Activated CD4-positive, alpha-beta T cell treated with anti-CD3 and anti-CD28 coated beads for 36 hours (primary cell): ENCODE measurements around the gene F7. TPM values are rescaled to one million over a fixed set of nuclear protein-coding genes. Genes with fewer than 3 reads are reported as not detected.

ENCODE experiments used
- ATAC-seq: fragments of 200-7000 bp; cut with Tn5 transposase; one replicate; pipeline ENCODE4 v1.10.0; 2021; ENCODE audit warnings: mild to moderate bottlenecking, moderate library complexity
- CTCF ChIA-PET: fragments of 350-600 bp; sonication (Branson Sonifier 250); formaldehyde crosslinking; loops from one replicate; lab custom pipeline; 2021; ENCODE audit warnings: antibody characterized with exemption; lab: Charles Lee
- POLR2A ChIA-PET: fragments of 350-600 bp; sonication (Branson Sonifier 250); formaldehyde crosslinking; loops from one replicate; lab custom pipeline; 2021; ENCODE audit warnings: antibody characterized with exemption, inconsistent platforms; lab: Charles Lee
- DNase-seq: peaks from one replicate; pipeline ENCODE4 v3.0.0-alpha.2; 2020
- H3K27ac Mint-ChIP-seq: one replicate; pipeline ENCODE4 v1.8.0; 2021; ENCODE audit warnings: mixed read lengths
- H3K27me3 Mint-ChIP-seq: one replicate; pipeline ENCODE4 v1.8.0; 2021; ENCODE audit warnings: mixed read lengths
- H3K36me3 Mint-ChIP-seq: one replicate; pipeline ENCODE4 v1.8.0; 2021; ENCODE audit warnings: low read depth, mixed read lengths
- H3K4me1 Mint-ChIP-seq: one replicate; pipeline ENCODE4 v1.8.0; 2021; ENCODE audit warnings: mixed read lengths
- H3K4me3 Mint-ChIP-seq: one replicate; pipeline ENCODE4 v1.8.0; 2021; ENCODE audit warnings: mild to moderate bottlenecking, moderate library complexity, mixed read lengths
- H3K9me3 Mint-ChIP-seq: one replicate; pipeline ENCODE4 v1.8.0; 2021; ENCODE audit warnings: low read depth, mixed read lengths
- intact Hi-C, 2 experiments: fragments of 100-400 bp; cut with DNase I in 1 of 2; cut with micrococcal nuclease in 1 of 2; formaldehyde crosslinking; loops; one replicate each; pipeline versions ENCODE4 v1.14.2 to v1.15.1; 2022 to 2024; cut with DNase I, micrococcal nuclease
- total RNA-seq, 2 experiments: library from RNA; stranded (reverse); gene quantifications; one replicate each; pipeline ENCODE4 v1.2.3, GENCODE V29; 2021

Gene F7
- total RNA-seq, 2 experiments from 2014 or later, result 0.11 to 0.12 TPM

DNA sequence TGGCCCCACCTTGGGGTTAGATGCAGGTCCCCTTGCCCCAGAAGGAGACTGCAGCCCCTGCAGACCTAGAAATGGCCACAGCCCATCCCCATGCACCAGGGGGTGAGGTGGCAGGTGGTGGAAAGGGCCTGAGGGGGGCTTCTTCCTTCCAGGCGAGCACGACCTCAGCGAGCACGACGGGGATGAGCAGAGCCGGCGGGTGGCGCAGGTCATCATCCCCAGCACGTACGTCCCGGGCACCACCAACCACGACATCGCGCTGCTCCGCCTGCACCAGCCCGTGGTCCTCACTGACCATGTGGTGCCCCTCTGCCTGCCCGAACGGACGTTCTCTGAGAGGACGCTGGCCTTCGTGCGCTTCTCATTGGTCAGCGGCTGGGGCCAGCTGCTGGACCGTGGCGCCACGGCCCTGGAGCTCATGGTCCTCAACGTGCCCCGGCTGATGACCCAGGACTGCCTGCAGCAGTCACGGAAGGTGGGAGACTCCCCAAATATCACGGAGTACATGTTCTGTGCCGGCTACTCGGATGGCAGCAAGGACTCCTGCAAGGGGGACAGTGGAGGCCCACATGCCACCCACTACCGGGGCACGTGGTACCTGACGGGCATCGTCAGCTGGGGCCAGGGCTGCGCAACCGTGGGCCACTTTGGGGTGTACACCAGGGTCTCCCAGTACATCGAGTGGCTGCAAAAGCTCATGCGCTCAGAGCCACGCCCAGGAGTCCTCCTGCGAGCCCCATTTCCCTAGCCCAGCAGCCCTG, 12.8 kb downstream of the F7 start:
- H3K4me3 Mint-ChIP-seq, result no peak overlapping the region
- no peak overlapping the region for H3K27ac Mint-ChIP-seq
- CTCF ChIA-PET, result no interaction called here
- H3K9me3 Mint-ChIP-seq, result no peaks in the 10 kb centered on the region
- no peak for ATAC-seq
- POLR2A ChIA-PET, result no interaction called here
- no peaks in the 10 kb centered on the region for H3K36me3 Mint-ChIP-seq
- no peak for DNase-seq
- no peaks in the 10 kb centered on the region for H3K27me3 Mint-ChIP-seq
- intact Hi-C loops, result no loop called here
- no peaks in the 10 kb centered on the region for H3K4me1 Mint-ChIP-seq

DNA sequence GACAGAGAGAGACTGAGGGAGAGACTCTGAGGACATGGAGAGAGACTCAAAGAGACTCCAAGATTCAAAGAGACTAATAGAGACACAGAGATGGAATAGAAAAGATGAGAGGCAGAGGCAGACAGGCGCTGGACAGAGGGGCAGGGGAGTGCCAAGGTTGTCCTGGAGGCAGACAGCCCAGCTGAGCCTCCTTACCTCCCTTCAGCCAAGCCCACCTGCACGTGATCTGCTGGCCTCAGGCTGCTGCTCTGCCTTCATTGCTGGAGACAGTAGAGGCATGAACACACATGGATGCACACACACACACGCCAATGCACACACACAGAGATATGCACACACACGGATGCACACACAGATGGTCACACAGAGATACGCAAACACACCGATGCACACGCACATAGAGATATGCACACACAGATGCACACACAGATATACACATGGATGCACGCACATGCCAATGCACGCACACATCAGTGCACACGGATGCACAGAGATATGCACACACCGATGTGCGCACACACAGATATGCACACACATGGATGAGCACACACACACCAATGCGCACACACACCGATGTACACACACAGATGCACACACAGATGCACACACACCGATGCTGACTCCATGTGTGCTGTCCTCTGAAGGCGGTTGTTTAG, 13.7 kb downstream of the F7 start:
- ChIA-PET POLR2A (interaction anchor here (0.7 kb wide), 1 partner anchor 532 kb away, joined by 4 read pairs; no protein-coding TSS in a partner anchor), CTCF (no interaction called here)
- Mint-ChIP-seq H3K9me3 (no peaks in the 10 kb centered on the region), H3K36me3 (no peaks in the 10 kb centered on the region), H3K27ac (no peak overlapping the region), H3K4me1 (no peaks in the 10 kb centered on the region), H3K4me3 (no peak overlapping the region), H3K27me3 (no peaks in the 10 kb centered on the region)
- ATAC-seq, result no peak
- intact Hi-C loops, result no loop called here
- DNase-seq, result no peak

DNA sequence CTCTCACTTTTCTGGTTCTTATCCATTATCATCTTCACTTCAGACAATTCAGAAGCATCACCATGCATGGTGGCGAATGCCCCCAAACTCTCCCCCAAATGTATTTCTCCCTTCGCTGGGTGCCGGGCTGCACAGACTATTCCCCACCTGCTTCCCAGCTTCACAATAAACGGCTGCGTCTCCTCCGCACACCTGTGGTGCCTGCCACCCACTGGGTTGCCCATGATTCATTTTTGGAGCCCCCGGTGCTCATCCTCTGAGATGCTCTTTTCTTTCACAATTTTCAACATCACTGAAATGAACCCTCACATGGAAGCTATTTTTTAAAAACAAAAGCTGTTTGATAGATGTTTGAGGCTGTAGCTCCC, 14.2 kb downstream of the F7 start:
- Mint-ChIP-seq H3K4me1 (no peaks in the 10 kb centered on the region), H3K9me3 (no peaks in the 10 kb centered on the region), H3K36me3 (no peaks in the 10 kb centered on the region), H3K27ac (no peak overlapping the region), H3K27me3 (no peaks in the 10 kb centered on the region), H3K4me3 (no peak overlapping the region)
- no peak for DNase-seq
- no peak for ATAC-seq
- intact Hi-C loops, result no loop called here
- ChIA-PET POLR2A (interaction anchor here (0.7 kb wide), 1 partner anchor 532 kb away, joined by 4 read pairs; no protein-coding TSS in a partner anchor), CTCF (no interaction called here)

DNA sequence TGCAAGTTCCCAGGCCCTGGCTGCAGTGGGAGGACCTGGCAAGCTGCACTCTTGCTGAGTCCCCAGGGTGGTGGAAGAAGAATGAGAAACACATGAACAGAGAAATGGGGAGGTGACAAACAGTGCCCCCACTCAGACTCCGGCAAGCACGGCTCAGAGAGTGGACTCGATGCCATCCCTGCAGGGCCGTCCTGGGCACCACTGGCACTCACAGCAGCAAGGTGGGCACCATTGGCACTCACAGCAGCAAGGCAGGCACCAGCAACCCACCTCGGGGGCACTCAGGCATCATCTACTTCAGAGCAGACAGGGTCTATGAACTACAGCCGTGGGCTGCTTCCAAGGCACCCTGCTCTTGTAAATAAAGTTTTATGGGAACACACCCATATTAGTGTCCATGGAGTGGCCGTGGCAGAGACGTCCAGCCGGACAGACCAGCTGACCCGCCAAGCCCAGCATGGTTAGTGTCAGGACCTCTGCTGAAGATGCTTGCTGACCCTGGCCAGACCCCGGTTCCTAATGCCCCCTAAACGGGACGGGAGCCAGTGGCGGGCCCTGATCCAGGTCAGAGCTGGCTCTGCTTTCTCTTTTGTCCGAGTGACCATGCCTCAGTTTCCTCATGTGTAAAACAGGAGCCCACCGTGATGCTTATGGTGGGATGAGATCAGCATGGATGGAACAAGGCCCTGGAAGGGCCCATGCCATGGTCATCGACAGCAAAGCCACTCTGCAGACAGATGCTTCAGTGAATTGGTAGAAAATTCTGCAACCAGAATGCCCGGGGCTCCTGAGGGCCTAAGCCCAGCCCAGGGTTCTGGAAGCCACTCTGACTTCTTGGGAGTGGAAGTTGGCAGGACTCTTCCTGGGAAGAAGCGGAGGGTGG, 14.9 kb downstream of the F7 start:
- Mint-ChIP-seq H3K9me3 (no peaks in the 10 kb centered on the region), H3K36me3 (no peaks in the 10 kb centered on the region), H3K27me3 (no peaks in the 10 kb centered on the region), H3K4me3 (no peak overlapping the region), H3K27ac (no peak overlapping the region), H3K4me1 (no peaks in the 10 kb centered on the region)
- ChIA-PET CTCF (no interaction called here), POLR2A (no interaction called here)
- intact Hi-C loops, result no loop called here
- DNase-seq, result no peak
- ATAC-seq, result no peak

DNA sequence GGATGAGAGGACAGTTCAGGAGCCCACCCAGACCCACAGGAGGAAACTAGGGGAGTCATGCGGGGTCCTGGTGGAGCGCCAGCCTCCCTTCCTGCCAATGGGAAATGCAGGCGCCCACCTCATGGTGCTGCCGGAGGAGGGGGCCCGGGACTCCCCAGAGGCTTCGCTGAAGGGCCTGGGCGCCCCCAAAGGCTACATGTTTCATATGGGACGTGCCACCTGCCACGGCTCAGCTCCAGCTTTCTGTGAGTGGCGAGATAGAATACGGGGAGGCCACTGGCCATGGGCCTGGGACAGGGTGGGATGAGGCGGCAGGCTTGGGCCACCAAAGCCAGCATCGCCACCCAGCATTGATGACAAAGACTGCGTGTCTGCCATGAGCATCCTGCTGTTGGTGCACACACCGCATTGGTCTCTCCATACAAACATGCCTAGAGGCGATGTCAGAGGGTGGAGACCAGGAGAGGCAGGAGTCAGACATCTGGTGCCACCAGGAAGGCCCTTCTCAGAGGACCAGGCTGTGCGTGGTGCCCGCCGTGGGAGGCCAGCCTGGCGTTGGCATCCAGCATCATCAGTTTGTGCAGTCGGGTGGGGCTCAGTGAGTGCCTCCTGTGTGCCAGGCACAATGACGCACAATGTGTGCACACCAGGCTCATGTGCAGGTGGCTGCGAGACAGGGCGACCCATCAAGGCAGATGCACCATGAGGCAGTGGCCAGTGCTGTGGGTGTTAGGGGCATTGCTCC, 15.8 kb downstream of the F7 start:
- intact Hi-C loops, result no loop called here
- ChIA-PET POLR2A (no interaction called here), CTCF (no interaction called here)
- no peak for ATAC-seq
- no peak for DNase-seq
- Mint-ChIP-seq H3K4me1 (no peaks in the 10 kb centered on the region), H3K36me3 (no peaks in the 10 kb centered on the region), H3K9me3 (no peaks in the 10 kb centered on the region), H3K27me3 (no peaks in the 10 kb centered on the region), H3K4me3 (no peak overlapping the region), H3K27ac (no peak overlapping the region)

DNA sequence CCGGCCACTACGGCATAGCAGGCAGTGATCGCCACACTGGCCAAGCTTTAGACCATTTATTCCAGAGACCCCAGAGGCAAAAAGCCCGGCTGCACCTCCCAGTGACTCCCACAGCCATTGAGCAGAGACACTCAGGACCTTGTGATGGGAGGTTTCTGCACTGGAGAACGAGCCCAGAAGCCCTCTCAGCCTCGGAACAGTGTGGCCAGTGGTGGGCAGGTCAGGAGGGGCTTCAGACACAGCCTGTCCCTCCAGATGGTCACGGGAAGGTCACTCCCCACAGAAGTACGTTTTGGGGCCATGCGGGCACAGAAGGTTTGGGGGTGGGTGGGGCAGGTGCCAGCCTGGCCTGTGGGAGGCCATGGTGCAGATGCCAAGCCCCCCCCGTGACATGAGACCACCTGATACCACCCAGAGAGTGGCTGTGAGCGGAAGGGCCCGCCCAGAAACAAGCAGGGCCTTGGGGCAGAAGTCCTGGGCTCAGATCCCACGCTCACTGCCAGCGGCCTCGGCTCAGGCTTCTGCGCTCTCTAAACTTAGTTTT, 16.4 kb downstream of the F7 start:
- POLR2A ChIA-PET, result no interaction called here
- CTCF ChIA-PET, result no interaction called here
- no peak for DNase-seq
- Mint-ChIP-seq H3K27ac (no peak overlapping the region), H3K27me3 (no peaks in the 10 kb centered on the region), H3K4me1 (no peaks in the 10 kb centered on the region), H3K36me3 (no peaks in the 10 kb centered on the region), H3K9me3 (no peaks in the 10 kb centered on the region), H3K4me3 (no peak overlapping the region)
- intact Hi-C loops, result no loop called here
- ATAC-seq, result no peak

DNA sequence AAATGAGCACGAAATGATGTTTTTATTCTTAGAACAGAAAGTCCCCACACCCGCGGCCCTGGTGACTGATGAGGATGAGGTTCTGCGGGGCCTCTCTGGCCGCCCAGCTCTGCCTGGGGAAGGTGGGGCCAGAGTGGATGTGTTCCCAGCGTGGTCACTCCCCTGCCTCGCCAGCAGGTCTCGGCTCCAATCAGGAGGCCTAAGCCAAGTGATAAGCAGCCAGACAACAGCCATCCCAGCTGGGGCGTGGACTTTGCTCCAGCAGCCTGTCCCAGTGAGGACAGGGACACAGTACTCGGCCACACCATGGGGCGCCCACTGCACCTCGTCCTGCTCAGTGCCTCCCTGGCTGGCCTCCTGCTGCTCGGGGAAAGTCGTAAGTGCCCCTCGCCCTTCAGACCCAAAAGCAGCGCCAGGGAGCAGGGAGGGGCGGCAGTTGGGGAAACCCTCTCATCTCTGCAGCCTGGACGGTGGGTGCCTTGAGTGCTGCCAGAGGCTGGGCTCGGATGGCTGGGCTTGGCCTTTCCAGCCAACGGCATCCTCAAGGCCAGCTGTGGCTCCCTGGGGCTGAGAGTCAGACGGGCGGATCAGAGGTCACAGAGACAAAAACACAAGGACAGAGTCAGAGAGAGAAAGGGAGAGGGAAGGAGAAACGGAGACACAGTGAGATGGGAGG, 17.1 kb downstream of the F7 start, which contains the start of gene F10:
Gene F10 (plus strand): TSS at position 250 of the 676 bp plus-strand sequence. CDS start 57 bp downstream, at position 307.
- ATAC-seq (no peak), DNase-seq (no peak)
- ChIA-PET POLR2A (no interaction called here), CTCF (no interaction called here)
- no peaks in the 10 kb centered on the region for H3K9me3 Mint-ChIP-seq
- H3K4me3 Mint-ChIP-seq, result no peak within 1 kb of the TSS
- H3K27me3 Mint-ChIP-seq, result peaks cover 5% of the 10 kb centered on the region
- no peaks in the 10 kb centered on the region for H3K4me1 Mint-ChIP-seq
- no peaks in the 10 kb centered on the region for H3K36me3 Mint-ChIP-seq
- intact Hi-C loops, result no loop called here
- H3K27ac Mint-ChIP-seq, result no peak within 1 kb of the TSS

DNA sequence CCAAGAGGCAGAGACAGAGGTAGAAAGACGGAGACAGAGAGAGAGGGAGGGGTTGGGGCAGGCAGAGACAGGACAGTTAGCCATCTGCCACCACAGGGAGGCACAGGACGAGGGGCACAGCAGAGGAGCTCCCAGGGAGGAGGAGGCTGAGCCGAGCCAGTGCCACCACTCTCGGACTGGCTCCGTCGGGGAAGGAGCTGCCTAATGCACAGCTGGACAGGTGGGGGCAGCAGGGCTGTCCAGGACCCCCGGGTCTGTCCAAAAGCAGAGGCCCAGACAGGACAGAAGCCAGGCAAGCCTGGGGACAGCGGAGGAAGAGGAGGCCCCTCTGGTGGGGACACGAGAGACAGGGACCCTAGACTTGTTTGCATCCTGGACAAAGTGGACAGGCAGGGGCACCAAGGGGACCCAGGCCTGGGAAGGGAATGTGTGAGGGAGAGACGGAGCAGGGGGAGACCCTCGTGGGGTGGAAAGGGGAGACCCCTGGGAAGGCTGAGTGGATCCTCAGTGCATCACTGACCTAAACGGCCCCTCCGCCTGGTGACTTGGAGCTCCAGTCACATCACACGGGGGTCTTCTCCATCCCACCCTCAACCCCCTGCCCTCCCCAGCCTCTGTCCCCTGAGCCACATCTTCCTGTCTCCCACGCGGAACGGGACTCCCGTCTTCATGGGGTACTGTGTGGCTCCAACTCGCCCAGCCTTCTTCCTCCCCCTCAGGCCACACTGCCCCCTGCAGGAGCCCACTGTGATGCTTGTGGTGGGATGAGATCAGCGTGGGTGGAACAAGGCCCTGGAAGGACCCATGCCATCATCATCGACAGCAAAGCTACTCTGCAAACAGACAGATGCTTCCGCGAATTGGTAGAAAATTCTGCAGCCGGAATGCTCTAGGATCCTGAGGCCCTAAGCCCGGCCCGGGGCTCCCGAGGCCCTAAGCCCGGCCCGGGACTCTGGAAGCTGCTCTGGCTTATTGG, 17.9 kb downstream of the F7 start:
- ATAC-seq (no peak), DNase-seq (peak; percentile 24)
- CTCF ChIA-PET, result no interaction called here
- Mint-ChIP-seq H3K36me3 (no peaks in the 10 kb centered on the region), H3K9me3 (no peaks in the 10 kb centered on the region), H3K27ac (no peak overlapping the region), H3K4me3 (no peak overlapping the region), H3K27me3 (peaks cover 6% of the 10 kb centered on the region), H3K4me1 (no peaks in the 10 kb centered on the region)
- POLR2A ChIA-PET, result no interaction called here
- intact Hi-C loops, result no loop called here

DNA sequence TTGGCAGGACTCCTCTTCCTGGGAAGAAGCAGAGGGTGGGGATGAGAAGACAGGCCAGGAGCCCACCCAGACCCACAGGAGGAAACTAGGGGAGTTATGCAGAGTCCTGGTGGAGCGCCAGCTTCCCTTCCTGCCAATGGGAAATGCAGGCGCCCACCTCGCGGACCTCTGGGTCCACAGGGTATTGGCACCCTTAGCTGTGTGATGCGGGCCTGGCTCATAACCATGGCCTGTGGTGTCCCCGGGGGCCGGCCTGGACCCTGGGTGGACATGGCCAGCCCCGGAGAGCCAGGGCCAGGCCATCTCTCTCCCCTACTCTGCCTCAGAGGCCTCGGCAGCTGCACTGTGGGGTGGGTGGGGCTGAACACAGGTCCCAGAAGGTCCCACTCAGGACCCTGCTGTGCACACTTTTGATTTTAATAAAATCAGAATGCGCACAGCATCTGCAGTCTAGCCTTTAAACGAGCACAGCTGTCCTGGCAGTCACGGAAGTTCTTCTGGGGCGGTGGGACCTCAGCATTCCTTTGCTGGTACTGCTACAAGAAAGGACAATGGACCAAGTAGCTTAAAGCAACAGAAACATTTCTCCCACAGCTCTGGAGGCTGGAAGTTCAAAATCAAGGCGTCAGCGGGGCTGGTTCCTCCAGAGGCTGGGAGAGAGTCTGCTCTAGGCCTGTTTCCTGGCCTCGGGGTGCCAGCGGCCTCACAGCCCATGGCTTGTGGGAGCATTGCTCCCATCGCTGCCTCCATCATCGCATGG, 18.8 kb downstream of the F7 start:
- no peak for ATAC-seq

More for the DNA sequence above, 18.8 kb downstream of the F7 start:
- ChIA-PET CTCF (no interaction called here), POLR2A (no interaction called here)
- intact Hi-C loops, result no loop called here
- DNase-seq, result no peak
- Mint-ChIP-seq H3K27ac (no peak overlapping the region), H3K36me3 (no peaks in the 10 kb centered on the region), H3K4me3 (no peak overlapping the region), H3K4me1 (peaks cover 2% of the 10 kb centered on the region), H3K27me3 (peaks cover 6% of the 10 kb centered on the region), H3K9me3 (no peaks in the 10 kb centered on the region)
